ENCODE results near the gene TRNAU1AP.
A peak's percentile ranks its signal among the peaks of the same experiment; 100 is the strongest.
"Not testable (repeated sequence)": the region's sequence is repeated elsewhere in the genome, so short reads cannot be mapped to it uniquely, and the experiment has no call there.

Gene TRNAU1AP

GRCh38 chr1:28591708-28592320 is 38.9 kb downstream of the TRNAU1AP start, which contains the start of gene RAB42:
Gene RAB42, plus strand, starts transcription at chr1:28592265. Its CDS starts 247 bp downstream, at chr1:28592512.
- TF ChIP-seq PKNOX1 (IDR thresholded peaks at IDR 0.05) (no peak), ARNT (IDR thresholded peaks at IDR 0.05) (no peak)
- ChIA-PET CTCF (no interaction called here), POLR2A (interaction anchor here (1.3 to 2.3 kb wide), 2 partner anchors 10 kb away, joined by 5 to 23 read pairs; no protein-coding TSS in a partner anchor)

GRCh38 chr1:28592321-28593071 is 39.6 kb downstream of the TRNAU1AP start:
- CTCF ChIA-PET, result no interaction called here

More at GRCh38 chr1:28591708-28592320, 38.9 kb downstream of the TRNAU1AP start, which contains the start of gene RAB42:
- DNase-seq (ENCODE audit: extremely low spot score), result no peak

GRCh38 chr1:28593988-28594356 is 41.1 kb downstream of the TRNAU1AP start:
- POLR2A ChIA-PET, result interaction anchor here (2.3 kb wide), 1 partner anchor 12 kb away, joined by 9 read pairs; no protein-coding TSS in a partner anchor
- DNase-seq (ENCODE audit: extremely low spot score); CTCF ChIA-PET: not testable (repeated sequence)

More at GRCh38 chr1:28592321-28593071, 39.6 kb downstream of the TRNAU1AP start:
- no peak for DNase-seq (ENCODE audit: extremely low spot score)
- POLR2A ChIA-PET, result interaction anchor here (1.3 kb wide), 1 partner anchor 10 kb away, joined by 5 read pairs; no protein-coding TSS in a partner anchor
- no peak for TF ChIP-seq CTBP1 (IDR thresholded peaks at IDR 0.05; ENCODE audit: borderline replicate concordance)
- TF ChIP-seq HDGF (IDR thresholded peaks at IDR 0.05; ENCODE audit: borderline replicate concordance), result no peak
- no peak for TF ChIP-seq TARDBP (IDR thresholded peaks at IDR 0.05)
- no peak for TF ChIP-seq PKNOX1 (IDR thresholded peaks at IDR 0.05)
- TF ChIP-seq L3MBTL2 (conservative IDR thresholded peaks at IDR 0.05), result no peak
- TF ChIP-seq FOXK2 (IDR thresholded peaks at IDR 0.05), result no peak
- TF ChIP-seq SP1 (IDR thresholded peaks at IDR 0.05), result no peak
- TF ChIP-seq FOXA1 (IDR thresholded peaks at IDR 0.05), result no peak
- no peak for TF ChIP-seq SUZ12 (IDR thresholded peaks at IDR 0.05)

- POLR2A ChIA-PET, result interaction anchor here (2.3 kb wide), 1 partner anchor 13 kb away, joined by 9 read pairs; no protein-coding TSS in a partner anchor
- CTCF ChIA-PET; DNase-seq (ENCODE audit: extremely low spot score): not testable (repeated sequence)
Observed at GRCh38 chr1:28594686-28595411, 42.0 kb downstream of the TRNAU1AP start.

- CTCF ChIA-PET, result no interaction called here
- TF ChIP-seq LEF1 (IDR thresholded peaks at IDR 0.05; ENCODE audit: borderline replicate concordance), result no peak
- no peak for TF ChIP-seq SUZ12 (IDR thresholded peaks at IDR 0.05)
- peak; percentile 45 for TF ChIP-seq ZNF384 (IDR thresholded peaks at IDR 0.05)
- no peak for DNase-seq (ENCODE audit: extremely low spot score)
- POLR2A ChIA-PET, result interaction anchor here (2.3 kb wide), 1 partner anchor 14 kb away, joined by 9 read pairs; no protein-coding TSS in a partner anchor
Observed at GRCh38 chr1:28595412-28596191, 42.7 kb downstream of the TRNAU1AP start.

GRCh38 chr1:28596276-28596675 is 43.4 kb downstream of the TRNAU1AP start:
- CTCF ChIA-PET; DNase-seq (ENCODE audit: extremely low spot score): not testable (repeated sequence)
- POLR2A ChIA-PET, result interaction anchor here (0.6 to 2.3 kb wide), 2 partner anchors 15 to 850 kb away, joined by 3 to 9 read pairs; no protein-coding TSS in a partner anchor

- no peak for DNase-seq (ENCODE audit: extremely low spot score)
- ChIA-PET POLR2A (interaction anchor here (3.0 kb wide), 1 partner anchor 20 kb away, joined by 29 read pairs; no protein-coding TSS in a partner anchor), CTCF (interaction anchor here (0.6 kb wide), 1 partner anchor 638 kb away, joined by 3 read pairs; no protein-coding TSS in a partner anchor)
- TF ChIP-seq LEF1 (IDR thresholded peaks at IDR 0.05; ENCODE audit: borderline replicate concordance), result no peak
- TF ChIP-seq NFRKB (IDR thresholded peaks at IDR 0.05), result no peak
- TF ChIP-seq L3MBTL2 (conservative IDR thresholded peaks at IDR 0.05), result no peak
- no peak for TF ChIP-seq ARNT (IDR thresholded peaks at IDR 0.05)
- no peak for TF ChIP-seq FOXA1 (IDR thresholded peaks at IDR 0.05)
- no peak for TF ChIP-seq SUZ12 (IDR thresholded peaks at IDR 0.05)
- TF ChIP-seq TARDBP (IDR thresholded peaks at IDR 0.05), result no peak
- no peak for TF ChIP-seq ELF4 (IDR thresholded peaks at IDR 0.05)
- no peak for TF ChIP-seq SP1 (IDR thresholded peaks at IDR 0.05)
- no peak for TF ChIP-seq BHLHE40 (IDR thresholded peaks at IDR 0.05; ENCODE audit: borderline replicate concordance)
- no peak for TF ChIP-seq FOXM1 (IDR thresholded peaks at IDR 0.05; ENCODE audit: borderline replicate concordance)
- TF ChIP-seq PKNOX1 (IDR thresholded peaks at IDR 0.05), result no peak
- TF ChIP-seq CTBP1 (IDR thresholded peaks at IDR 0.05; ENCODE audit: borderline replicate concordance), result no peak
Observed at GRCh38 chr1:28601696-28602095, 48.8 kb downstream of the TRNAU1AP start.
